GM18505 (cell line): Measurements from ENCODE around the gene RALGDS.
A peak's percentile ranks its signal among the peaks of the same experiment; 100 is the strongest.

Experiments used
- ATAC-seq: cut with Tn5 transposase; IDR thresholded peaks from one replicate; pipeline ENCODE4 v1.9.1; 2021; ENCODE audit not compliant: unreplicated experiment
- POLR2A ChIP-seq: IDR thresholded peaks from 4 replicates; pipeline ENCODE4 v1.6.1; 2011; ENCODE audit warnings: borderline replicate concordance; ENCODE audit not compliant: insufficient read depth, insufficient read length; ENCODE audit errors: extremely low read depth

Gene RALGDS

DNA sequence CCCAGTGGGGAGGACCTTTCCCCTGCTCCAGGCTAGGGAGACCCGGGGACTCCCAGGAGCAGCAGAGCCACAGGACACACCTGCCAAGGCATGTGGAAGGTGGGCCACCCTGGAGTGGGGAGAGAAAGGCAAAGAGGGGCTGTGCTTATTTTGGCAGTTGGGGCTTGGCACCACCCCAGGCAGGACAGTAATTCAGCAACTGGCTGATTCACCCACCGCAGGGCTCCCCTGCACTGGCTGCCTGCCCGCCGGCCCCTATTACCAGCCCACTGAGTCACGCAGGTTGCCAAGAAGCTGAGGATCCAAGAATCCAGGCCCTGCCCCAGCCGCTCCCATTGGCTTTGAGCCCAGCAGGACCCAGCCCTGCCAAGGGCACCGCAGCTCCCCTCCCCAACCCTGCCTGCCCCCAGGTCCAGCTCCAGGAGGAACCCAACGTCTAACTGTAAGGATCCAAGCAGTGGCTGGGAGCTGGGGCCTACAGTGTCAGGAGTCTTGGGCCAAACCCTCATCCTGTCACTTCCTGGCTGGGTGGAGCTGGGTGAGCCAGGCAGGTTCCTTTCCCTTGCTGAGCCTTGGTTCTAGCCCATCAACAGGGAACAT, 14.2 kb upstream of the RALGDS start:
- ATAC-seq: no peak
- TF ChIP-seq POLR2A: no peak

DNA sequence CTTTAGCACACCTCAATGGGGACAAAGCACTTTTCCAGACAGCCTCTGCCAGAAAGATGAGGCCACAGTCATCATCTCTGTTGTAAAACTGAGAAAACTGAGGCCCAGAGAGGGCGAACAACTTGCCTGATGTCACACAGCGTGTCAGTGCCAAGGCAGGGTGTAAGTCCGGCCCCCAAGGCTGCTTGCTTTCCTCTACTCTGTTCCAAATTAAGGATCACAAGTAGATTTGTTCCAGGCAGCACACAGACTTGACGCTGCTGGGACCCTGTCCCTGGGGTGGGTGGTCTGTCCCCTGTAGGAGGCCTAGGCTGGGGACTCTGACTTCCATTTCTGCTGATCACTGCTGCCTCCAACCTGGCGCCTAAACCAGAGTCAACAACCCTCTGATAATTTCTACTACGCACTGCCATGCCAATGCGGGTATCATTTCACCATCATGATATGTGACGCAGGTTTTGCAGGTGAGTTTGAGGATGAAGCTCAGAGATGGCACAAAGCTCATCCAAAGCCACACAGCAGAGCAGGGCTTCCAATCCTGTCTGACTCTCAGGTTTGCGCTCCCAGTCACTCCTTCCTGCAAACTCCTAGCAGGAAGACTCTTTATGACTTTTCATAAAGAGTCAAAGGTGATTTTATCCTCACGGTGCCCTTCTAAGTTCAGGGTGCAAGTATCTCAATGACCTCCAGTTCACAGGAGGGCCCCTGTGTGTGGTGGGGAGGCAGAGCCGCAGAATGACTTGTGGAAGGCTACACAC, 13.5 kb upstream of the RALGDS start:
- ATAC-seq: no peak
- no peak for TF ChIP-seq POLR2A

DNA sequence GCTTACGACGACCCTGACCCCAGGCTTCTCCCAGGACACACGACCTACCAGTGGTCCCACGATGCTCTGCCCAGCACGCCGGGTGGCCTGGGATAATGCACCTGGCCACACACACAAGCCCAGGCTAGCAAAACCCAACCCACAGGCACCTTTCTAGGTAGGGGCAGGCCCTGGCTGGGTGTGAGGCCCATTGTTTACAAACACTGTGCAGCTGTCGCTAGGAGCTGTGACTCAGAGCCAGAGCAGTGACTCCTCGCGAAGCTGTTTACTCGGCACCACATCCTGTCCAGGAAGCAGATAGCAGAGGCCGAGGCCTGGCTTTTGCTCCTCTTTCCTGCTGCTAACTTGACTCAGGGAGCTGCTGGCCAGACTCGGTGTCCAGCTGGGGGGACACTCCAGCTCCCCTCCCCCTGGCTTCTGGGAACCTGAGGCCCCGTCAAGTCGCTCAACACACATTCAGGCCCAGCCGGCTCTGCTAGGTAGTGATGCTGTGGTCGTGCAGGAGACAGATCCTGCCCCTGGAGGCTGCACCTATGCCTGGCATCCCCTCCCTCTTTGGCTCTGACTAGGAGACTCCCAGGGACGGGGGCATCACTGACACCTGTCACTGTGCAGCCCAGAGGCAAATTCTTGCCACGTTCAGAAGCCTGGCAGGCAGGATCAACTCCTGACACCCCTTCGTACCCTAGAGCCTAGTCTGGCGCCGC, 12.8 kb upstream of the RALGDS start:
- TF ChIP-seq POLR2A: peak; percentile 50
- peak; percentile 72 for ATAC-seq

DNA sequence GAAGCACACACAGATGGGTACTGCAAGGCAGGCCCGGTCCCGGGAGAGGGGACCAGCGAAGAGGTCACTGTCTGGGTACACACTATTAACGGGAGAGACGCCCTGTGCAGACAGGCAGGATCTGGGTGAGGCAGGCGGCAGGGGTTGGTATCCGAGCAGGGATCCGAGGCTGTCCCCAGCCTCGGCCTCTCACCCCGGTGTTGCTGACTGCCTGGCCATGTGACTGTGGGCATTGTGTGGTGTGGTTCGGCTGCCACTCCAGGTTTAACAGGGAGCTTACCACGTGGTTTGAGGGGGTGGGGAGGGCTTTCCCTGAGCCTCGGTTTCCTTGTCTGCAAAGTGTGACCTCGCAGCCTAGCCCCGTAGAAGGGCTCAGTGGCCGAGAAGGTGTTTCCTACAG, 11.1 kb upstream of the RALGDS start:
- no peak for TF ChIP-seq POLR2A
- ATAC-seq: no peak

DNA sequence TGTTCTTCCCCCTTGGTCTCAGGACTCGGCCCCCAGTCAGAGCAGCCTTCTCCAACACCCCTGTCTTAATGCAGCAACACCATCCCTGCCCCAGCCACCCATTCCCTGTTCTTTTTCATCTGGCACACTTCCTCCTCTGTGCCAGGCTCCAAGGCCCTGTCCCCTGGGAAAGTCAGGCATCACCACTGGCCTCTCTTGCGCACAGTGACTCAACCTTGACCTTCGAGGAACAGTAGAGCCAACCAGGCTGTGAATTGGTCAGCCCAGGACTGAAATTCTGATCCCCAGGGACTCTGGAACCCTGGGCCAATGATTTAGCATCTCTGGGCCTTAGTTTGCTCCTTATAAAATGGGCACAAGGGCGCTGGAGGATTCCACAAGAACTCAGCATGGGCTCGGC, 10.5 kb upstream of the RALGDS start:
- no peak for ATAC-seq
- no peak for TF ChIP-seq POLR2A

DNA sequence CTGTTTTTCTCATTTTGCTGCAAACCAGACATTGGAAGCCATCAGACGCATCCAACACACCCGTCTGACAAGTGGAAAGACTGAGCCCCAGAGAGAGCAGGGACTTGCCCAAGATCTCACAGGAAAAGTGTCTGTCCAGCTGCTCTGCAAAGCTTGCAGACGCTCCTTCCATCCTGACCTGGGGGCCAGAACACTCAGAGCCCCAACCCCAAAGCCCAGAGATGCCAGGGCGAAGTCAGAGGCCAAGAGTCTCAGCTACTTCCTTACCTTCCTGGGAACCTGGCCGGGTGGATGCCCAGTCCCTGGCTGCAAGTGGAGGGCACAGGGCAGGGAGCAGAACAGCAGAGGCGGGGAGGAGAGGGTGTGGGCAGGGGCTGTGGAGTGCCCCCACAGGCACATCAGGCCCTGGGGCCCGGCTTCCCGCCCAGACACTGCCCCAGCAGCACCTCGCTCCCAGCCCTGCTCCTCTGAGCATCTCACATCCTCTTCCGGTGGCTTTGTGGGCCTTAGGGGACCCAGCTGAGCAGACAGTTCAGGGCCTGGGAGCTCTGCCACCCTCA, 9.7 kb upstream of the RALGDS start:
- TF ChIP-seq POLR2A: peak; percentile 62
- ATAC-seq: no peak

DNA sequence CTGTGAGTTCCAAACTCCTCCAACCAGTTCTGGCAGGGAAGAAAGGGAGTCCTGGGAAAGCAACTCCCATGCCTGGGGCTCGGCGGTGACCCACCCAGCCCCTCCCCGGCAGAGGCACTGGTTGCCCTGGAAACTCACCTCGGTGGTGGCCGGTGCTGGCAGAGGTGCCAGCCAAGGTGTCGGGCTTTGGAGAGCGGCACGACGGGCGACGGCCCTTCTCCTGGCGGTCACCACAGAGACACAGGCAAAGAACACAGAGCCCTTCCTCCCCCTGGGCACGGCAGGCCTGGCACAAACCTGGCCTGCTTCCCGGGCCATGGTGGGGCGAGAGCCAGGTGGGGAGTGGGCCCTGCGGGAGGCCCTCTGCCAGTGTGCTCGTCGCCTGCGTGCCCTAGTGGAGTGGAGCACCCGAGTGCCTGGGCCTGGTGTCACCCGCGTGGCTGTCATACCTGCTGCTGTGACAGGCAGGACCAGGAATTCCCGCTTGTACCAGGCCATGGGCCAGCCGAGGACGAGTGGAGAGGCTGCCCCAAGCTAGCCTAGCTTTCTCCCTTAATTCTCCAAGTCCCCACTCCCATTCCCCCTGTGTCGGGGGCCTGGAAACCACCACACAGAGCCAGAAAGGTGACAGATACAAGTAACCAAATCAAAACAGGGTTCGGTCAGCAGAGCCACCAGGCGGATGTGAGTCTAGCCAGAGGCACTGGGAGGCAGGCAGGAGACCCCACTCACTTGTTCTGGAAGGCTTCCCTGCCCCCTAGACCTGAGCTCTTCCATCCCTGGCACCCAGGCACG, 8.2 kb upstream of the RALGDS start:
- ATAC-seq: no peak
- no peak for TF ChIP-seq POLR2A

DNA sequence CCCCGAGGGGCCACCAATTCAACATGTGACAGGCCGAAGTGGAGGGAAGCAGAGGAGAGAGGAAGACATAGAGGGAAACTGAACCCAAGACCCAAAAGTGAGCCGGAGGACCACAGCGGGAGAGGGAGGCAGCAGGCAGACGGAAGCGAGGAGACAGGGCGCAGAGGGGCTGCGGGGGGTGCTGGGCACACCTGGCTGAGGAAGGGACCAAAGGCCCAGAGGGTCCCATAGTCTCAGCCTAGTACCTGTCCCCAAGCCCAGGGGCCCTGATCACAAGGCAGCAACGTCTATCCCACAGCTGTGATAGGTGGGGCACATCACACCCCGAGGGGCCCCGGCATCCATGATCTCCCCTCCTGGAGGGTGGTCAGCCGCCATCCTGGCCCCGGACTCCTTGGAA, 7.1 kb upstream of the RALGDS start:
- no peak for TF ChIP-seq POLR2A

DNA sequence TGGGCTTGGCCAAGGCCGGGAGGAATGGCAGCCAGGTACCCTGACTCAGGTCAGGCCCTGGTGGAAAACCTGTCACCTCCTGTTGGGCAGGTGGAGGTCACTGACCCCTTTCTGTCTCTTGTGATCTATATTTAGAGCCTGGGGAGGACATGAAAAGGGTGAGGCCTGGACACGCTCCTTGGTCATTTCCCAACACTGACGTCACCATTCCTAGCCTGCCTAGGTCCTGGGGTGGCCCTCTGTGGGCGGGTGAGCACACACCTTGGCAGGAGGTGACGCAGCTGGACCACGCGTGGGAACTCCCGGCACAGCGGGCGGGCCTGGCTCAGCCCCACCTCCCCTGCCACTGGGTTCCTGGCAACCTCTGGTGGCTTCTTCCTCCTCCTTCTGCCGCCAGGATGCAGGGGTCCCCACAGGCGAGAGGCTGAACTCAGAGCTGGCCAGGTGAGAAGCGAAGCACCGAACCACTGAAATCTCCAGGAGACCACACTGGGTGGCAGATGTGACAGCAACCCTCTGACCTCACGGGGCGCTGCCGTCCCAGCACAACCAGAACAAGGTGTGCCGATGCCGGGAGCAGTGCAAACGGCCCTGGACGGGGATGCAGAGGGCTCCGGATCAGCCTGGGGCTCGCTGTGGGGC, 6.4 kb upstream of the RALGDS start:
- ATAC-seq: no peak
- TF ChIP-seq POLR2A: no peak

More for the DNA sequence above, 7.1 kb upstream of the RALGDS start:
- no peak for ATAC-seq

DNA sequence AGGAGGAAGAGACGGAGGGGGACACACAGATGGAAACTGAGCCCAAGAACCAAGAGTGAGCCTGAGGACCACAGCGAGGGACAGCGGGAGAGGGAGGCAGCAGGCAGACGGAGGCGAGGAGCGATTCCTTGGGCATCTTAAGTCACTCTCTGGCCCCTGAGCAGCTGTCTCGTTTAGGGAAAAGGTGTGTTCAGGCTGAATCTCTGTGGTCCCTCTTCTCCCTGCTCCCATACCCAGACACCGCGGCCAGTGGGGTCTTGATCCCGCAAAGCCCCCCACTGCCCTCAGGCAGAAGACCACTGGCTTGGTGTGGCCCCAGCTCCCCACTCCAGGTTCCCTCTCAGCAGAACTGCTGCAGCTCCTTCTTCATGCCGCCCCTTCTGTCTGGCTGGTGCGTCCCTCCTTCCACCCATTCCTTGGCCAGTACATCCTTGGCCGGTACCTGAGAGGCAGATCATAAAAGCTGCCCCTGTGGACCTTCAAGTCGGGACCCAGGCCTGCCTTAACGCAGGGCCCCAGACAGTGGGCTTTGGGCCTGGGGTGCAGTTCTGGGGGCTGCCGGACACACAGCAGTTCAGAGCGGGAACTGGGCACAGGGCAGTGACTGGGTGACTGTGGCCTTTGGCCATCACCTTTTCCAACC, 5.8 kb upstream of the RALGDS start:
- ATAC-seq: no peak
- TF ChIP-seq POLR2A: no peak

DNA sequence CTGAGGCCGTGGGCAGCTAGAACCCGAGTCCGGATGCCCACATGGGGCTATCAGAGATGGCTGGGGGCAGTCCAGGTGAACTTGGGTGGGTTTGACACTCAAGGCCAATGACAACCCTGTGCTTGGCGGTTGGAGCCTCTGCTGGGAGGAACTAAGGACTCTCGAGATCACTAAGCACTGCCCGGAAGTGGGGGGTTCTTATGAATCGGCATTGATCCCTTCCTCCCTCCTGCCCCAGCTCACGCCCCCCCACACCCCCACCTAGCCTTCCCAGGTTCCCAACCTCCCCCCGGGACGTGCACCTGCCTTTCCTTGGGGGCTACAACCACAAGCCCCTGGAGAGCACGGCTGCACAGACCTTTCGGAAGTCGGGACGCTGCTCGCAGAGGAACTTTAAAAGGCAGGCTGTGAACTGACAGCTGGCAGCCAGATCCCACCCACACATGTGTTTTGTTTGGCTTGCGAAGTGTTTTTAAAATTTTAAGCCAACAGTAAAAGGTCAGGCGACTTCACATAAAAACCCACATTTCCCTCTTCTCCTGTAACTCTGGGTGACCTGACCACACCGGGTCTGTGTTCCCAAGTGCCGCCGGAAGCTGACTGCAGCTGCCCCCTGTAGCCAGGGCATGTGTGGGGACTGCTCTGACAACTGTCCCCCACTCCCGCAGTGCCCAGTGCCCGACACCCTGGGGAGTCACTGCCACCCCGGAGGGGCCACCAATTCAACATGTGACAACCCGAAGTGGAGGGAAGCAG, 5.1 kb upstream of the RALGDS start:
- no peak for ATAC-seq
- TF ChIP-seq POLR2A: no peak

DNA sequence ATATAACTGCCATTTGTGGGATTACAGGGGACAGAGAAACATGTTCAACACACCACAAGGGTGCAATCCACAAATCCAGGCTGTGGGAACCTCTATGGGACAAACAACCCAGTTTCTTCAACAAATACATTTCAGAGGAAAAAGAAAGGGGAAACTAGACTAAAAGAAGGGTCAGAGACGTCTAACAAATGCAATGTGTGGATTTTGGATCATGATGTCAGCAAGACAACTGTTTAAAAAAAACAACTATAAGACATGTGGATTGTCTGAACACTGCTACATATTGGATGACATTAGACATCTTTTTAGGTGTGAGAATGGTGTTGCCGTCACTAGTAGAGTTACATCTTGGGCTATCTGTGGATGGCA, 3.9 kb upstream of the RALGDS start:
- ATAC-seq: no peak
- no peak for TF ChIP-seq POLR2A
